T-helper 1 cell treated with Interleukin-12 subunit alpha and Interleukin-12 subunit beta and Interleukin-4 antibody, amounts not matched to agents 30 μg/mL and 1 μg/mL, for 36 hours (primary cell): ENCODE measurements around the gene WDR45.

Experiments
- H3K27ac Mint-ChIP-seq: one replicate; pipeline ENCODE4 v1.8.0; 2021; ENCODE audit warnings: mild to moderate bottlenecking, mixed read lengths
- H3K27me3 Mint-ChIP-seq: one replicate; pipeline ENCODE4 v1.8.0; 2021; ENCODE audit warnings: low read depth, mixed read lengths
- H3K36me3 Mint-ChIP-seq: one replicate; pipeline ENCODE4 v1.8.0; 2021; ENCODE audit warnings: low read depth, mixed read lengths
- H3K4me1 Mint-ChIP-seq: one replicate; pipeline ENCODE4 v1.8.0; 2021; ENCODE audit warnings: low read depth, mixed read lengths
- H3K4me3 Mint-ChIP-seq: one replicate; pipeline ENCODE4 v1.8.0; 2021; ENCODE audit warnings: mild to moderate bottlenecking, moderate library complexity, mixed read lengths
- H3K9me3 Mint-ChIP-seq: one replicate; pipeline ENCODE4 v1.8.0; 2021; ENCODE audit warnings: mixed read lengths

Gene WDR45

GRCh38 chrX:49043220-49043986 lies 36.3 kb downstream of the WDR45 start, which contains the start of gene TFE3:
TFE3 (minus strand) TSS chrX:49043357; CDS start chrX:49043226, 131 bp downstream.
- peaks cover 31% of the 10 kb centered on the region for H3K4me1 Mint-ChIP-seq
- peak within 1 kb of the TSS; percentile 89 for H3K4me3 Mint-ChIP-seq
- H3K36me3 Mint-ChIP-seq, result peaks cover 21% of the 10 kb centered on the region
- H3K27me3 Mint-ChIP-seq, result no peaks in the 10 kb centered on the region
- H3K27ac Mint-ChIP-seq, result peak within 1 kb of the TSS; percentile 96
- H3K9me3 Mint-ChIP-seq, result no peaks in the 10 kb centered on the region

GRCh38 chrX:49042581-49043219 lies 37.0 kb downstream of the WDR45 start:
- H3K9me3 Mint-ChIP-seq, result no peaks in the 10 kb centered on the region
- H3K27me3 Mint-ChIP-seq, result no peaks in the 10 kb centered on the region
- peak overlapping the region; percentile 96 for H3K27ac Mint-ChIP-seq
- peaks cover 33% of the 10 kb centered on the region for H3K4me1 Mint-ChIP-seq
- peak overlapping the region; percentile 89 for H3K4me3 Mint-ChIP-seq
- peaks cover 26% of the 10 kb centered on the region for H3K36me3 Mint-ChIP-seq

DNA sequence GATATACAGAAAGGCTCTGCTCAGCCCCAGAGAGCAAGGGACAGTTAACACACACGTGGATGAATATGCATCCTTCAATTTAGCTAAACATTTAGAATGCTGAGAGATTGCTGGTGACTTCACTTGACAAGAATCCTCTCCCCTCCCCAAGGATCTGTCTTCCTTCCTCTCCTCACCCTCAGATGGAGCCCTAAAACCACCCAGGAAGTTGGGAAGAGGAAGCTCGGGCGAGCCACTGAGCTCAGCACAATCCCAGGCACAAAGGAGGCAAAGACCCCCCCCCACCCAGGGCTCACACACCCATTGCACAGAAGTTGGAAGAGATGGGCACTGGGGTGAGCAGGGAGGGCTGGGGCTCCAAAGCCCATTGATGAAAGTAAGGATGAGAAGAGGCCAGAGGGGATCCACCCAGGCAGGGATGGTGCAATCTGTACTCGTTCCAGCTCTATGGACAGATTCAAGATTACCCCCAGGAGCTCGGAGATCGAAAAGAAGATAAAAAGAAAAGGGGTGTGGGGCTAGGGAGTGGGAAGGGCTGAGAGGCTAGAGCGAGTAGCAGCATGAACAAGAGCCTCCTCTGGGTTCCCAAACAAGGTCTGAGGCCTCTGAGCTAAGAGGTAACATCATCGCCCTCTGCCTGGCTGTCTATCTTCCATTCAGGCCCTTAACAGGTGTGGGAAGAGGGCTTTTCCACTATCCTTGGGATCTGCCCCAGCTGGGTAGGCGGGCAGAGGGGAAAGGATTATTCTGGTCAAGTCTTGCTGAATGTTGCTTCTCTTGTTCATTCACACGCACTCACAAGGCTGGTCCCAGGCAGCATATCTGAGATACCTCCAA lies 37.7 kb downstream of the WDR45 start:
- Mint-ChIP-seq H3K27ac (peak overlapping the region; percentile 96), H3K4me1 (peaks cover 33% of the 10 kb centered on the region)

DNA sequence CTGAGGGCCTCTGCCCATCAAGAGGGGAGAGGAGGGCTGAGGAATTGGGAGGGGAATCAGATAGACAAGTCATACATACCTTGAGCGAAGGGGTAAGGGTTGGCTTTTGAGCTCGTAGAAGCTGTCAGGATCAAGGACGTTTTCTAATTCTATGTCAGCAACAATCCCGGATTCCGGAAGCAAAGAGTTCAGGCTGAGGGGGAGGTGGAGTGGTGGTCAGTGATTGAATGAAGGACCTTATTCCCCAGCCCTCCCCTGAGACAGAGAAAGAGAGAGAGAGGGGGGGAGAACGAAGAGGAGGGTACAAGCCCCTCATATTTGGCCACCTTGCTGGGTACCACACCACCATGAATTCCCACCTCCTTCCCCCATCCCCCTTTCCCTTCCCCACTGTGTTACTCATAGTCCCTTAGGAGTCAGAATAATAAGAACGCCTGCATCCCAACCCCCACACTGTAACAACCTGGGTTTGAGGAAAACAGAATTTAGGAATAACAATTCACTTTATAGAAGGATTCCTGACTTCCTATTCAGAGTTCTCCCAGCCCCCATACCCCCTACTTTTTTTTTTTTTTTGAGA lies 39.2 kb downstream of the WDR45 start:
- H3K4me3 Mint-ChIP-seq, result peak overlapping the region; percentile 89
- H3K4me1 Mint-ChIP-seq, result peaks cover 33% of the 10 kb centered on the region
- H3K9me3 Mint-ChIP-seq, result no peaks in the 10 kb centered on the region
- H3K36me3 Mint-ChIP-seq, result peaks cover 27% of the 10 kb centered on the region
- no peaks in the 10 kb centered on the region for H3K27me3 Mint-ChIP-seq
- H3K27ac Mint-ChIP-seq, result peak overlapping the region; percentile 76

More for the DNA sequence above, 37.7 kb downstream of the WDR45 start:
- Mint-ChIP-seq H3K36me3 (peaks cover 27% of the 10 kb centered on the region), H3K27me3 (no peaks in the 10 kb centered on the region), H3K4me3 (peak overlapping the region; percentile 89), H3K9me3 (no peaks in the 10 kb centered on the region)

DNA sequence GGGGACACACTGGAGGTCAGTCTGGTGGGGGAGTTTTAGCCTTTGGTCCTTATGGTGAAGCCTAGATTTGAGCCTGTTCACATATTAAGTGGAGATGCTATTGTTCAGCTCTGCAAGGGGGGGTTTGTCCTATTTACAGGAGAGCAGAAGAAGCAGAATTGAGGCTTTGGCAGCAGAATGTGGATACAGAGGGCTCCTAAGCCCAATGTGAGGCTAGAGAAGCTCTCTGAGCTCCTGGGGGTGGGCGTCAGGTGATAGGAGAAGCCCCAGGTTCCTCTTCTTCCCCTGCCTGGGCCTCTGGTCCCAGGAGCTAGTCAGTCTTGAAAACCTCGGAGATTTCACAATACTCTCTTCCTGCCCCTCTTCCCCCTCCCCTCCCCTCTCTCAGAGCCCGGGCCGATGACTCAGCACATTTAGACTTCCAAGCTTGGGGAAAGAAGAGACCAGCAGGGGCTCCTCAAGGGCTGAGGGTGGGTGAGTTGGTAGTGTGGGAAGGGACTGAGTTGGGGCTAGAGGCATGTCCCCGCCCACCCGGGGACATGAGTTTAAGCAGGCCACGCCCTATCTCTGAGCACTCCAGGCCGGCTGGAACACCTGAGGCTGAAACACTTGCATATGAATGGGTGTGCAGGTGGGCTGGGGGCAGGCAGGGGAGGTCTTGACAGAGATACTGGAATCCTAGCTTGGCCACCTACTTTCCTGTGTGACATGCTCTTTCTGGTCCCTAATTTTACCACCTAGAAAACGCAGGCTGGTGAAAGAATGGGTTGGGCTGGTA lies 39.9 kb downstream of the WDR45 start:
- H3K4me3 Mint-ChIP-seq, result peak overlapping the region; percentile 68
- no peaks in the 10 kb centered on the region for H3K9me3 Mint-ChIP-seq
- peaks cover 33% of the 10 kb centered on the region for H3K4me1 Mint-ChIP-seq
- peak overlapping the region; percentile 76 for H3K27ac Mint-ChIP-seq
- no peaks in the 10 kb centered on the region for H3K27me3 Mint-ChIP-seq
- peaks cover 27% of the 10 kb centered on the region for H3K36me3 Mint-ChIP-seq

DNA sequence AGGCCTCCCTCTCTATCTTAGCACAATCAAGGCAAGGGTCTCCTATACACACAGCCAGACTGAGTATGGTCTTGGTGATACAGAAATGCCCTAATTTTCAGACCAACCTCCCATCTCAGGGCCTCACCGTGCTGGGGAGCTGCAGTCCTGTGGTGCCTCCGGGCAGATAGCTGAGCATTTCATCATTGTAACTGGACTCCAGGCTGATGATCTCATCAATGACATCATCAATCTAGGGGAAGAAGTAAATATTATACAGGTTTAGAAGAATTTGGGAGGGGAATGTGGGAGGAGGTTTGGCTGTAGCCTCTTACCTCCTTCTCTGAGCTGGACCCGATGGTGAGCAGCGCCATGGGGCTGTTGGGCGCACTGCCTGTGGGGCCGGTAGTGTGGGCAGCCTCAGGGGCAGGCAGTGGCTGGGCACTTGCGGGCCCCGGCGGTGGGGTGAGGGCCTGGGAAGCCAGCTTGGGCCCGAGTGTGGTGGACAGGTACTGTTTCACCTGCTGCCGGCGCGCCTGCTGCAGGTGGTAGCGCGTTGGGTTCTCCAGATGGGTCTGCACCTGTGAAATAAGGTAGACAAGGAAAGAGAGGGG lies 41.7 kb downstream of the WDR45 start:
- Mint-ChIP-seq H3K4me1 (peaks cover 23% of the 10 kb centered on the region), H3K27me3 (no peaks in the 10 kb centered on the region), H3K9me3 (no peaks in the 10 kb centered on the region), H3K4me3 (no peak overlapping the region), H3K36me3 (peaks cover 35% of the 10 kb centered on the region), H3K27ac (peak overlapping the region; percentile 75)

DNA sequence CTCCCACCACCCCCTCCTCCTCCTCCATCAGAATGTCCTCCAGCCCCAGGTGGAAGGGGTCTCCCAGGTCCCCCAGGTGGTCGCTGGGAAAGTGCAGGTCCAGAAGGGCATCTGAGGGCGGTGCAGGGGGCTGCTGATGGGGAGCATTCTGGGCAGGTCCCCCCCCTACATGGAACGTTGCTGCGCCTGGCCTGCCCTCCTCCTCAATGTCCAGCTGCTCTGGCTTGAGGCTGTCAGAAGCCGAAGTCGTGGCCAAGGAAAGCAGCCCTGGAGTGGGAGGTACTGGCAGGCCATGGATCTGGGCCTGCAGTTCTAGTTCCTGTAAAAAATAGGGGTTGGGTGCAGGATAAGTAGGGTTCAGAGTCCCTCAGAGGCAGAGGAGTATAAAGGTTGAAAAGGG lies 49.4 kb downstream of the WDR45 start:
- no peaks in the 10 kb centered on the region for H3K9me3 Mint-ChIP-seq
- H3K36me3 Mint-ChIP-seq, result peaks cover 22% of the 10 kb centered on the region
- H3K4me1 Mint-ChIP-seq, result no peaks in the 10 kb centered on the region

GRCh38 chrX:49029876-49030275 lies 49.8 kb downstream of the WDR45 start:
- Mint-ChIP-seq H3K36me3 (peaks cover 22% of the 10 kb centered on the region), H3K4me3 (no peak overlapping the region), H3K4me1 (no peaks in the 10 kb centered on the region), H3K27ac (no peak overlapping the region), H3K27me3 (no peaks in the 10 kb centered on the region), H3K9me3 (no peaks in the 10 kb centered on the region)

More for the DNA sequence above, 49.4 kb downstream of the WDR45 start:
- no peaks in the 10 kb centered on the region for H3K27me3 Mint-ChIP-seq
- no peak overlapping the region for H3K27ac Mint-ChIP-seq
- H3K4me3 Mint-ChIP-seq, result no peak overlapping the region
